Astrocyte (in vitro differentiated cells and primary cell): Measurements from ENCODE around the gene ATG7.

ENCODE experiments used
- CTCF ChIP-seq: IDR thresholded peaks from 2 replicates; pipeline ENCODE4 v1.5.1; 2011; ENCODE audit warnings: low read depth, mild to moderate bottlenecking, inconsistent platforms, low read length, moderate library complexity; ENCODE audit not compliant: insufficient read depth
- EZH2 ChIP-seq: IDR thresholded peaks from 2 replicates; pipeline ENCODE4 v1.6.1; 2012; ENCODE audit warnings: mild to moderate bottlenecking, low read length, inconsistent platforms; ENCODE audit not compliant: insufficient read depth

DNA sequence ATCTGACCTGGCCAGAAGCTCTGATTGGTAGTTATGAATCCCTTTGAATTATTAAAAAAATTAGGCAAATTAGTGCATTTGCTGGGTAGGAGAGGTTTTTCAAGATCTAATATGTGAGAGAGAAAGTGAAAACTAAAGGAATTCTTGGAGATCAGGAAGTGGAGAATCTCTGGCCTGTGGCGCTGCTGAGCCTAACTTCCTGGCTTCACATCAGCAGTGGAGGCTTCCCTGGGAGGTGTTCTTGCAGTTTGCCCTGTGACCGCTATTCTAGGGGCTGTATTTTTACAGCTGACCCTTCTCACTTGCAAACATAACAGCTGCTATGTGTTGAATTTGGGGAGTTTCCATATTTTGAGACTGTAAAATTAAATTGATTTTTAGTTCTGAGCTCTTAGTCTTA, 166.4 kb downstream of the ATG7 start:
- TF ChIP-seq EZH2 (no peak), CTCF (peak; percentile 7)
